SK-N-SH treated with all-trans-retinoic acid at 6 μM for 48 hours (cell line): ENCODE measurements around the gene NR1D2.

Source experiments
- ATAC-seq: fragments of 200-7000 bp; cut with Tn5 transposase; 3 replicates; pipeline ENCODE4 v1.9.1; 2020; ENCODE audit warnings: mild to moderate bottlenecking, moderate library complexity
- ARNTL ChIP-seq: fragments of 450-650 bp; formaldehyde crosslinking; IDR thresholded peaks from 2 replicates; pipeline ENCODE4 v1.5.0; 2020; ENCODE audit warnings: low read depth, mild to moderate bottlenecking, moderate library complexity, borderline replicate concordance
- BACH2 ChIP-seq: fragments of 250-450 bp; sonication (Bioruptor Pico); IDR thresholded peaks from 2 replicates; pipeline ENCODE4 v1.9.0; 2021; ENCODE audit warnings: mild to moderate bottlenecking, borderline replicate concordance
- ESRRG ChIP-seq: fragments of 250-450 bp; sonication (Bioruptor Pico); IDR thresholded peaks from 2 replicates; pipeline ENCODE4 v1.6.1; 2021; ENCODE audit warnings: mild to moderate bottlenecking
- ISL1 ChIP-seq: fragments of 250-450 bp; sonication (Bioruptor Pico); IDR thresholded peaks from 2 replicates; pipeline ENCODE4 v2.1.2; 2022; ENCODE audit warnings: mild to moderate bottlenecking, moderate library complexity
- OSR1 ChIP-seq: fragments of 250-450 bp; sonication (Bioruptor Pico); IDR thresholded peaks from 2 replicates; pipeline ENCODE4 v1.8.0; 2022; ENCODE audit warnings: moderate library complexity, mild to moderate bottlenecking, inconsistent platforms
- RARB ChIP-seq: fragments of 250-450 bp; sonication (Bioruptor Pico); IDR thresholded peaks from 2 replicates; pipeline ENCODE4 v1.8.0; 2021; ENCODE audit warnings: mild to moderate bottlenecking, moderate library complexity
- TCF4 ChIP-seq: fragments of 250-450 bp; sonication (Bioruptor Pico); IDR thresholded peaks from 2 replicates; pipeline ENCODE4 v1.8.0; 2021; ENCODE audit warnings: mild to moderate bottlenecking, moderate library complexity, borderline replicate concordance
- ZFP3 ChIP-seq: fragments of 250-450 bp; sonication (Bioruptor Pico); IDR thresholded peaks from 2 replicates; pipeline ENCODE4 v1.5.0; 2020; ENCODE audit warnings: mild to moderate bottlenecking, moderate library complexity
- ZFP30 ChIP-seq: fragments of 450-650 bp; formaldehyde crosslinking; IDR thresholded peaks from 2 replicates; pipeline ENCODE4 v1.5.0; 2022; ENCODE audit warnings: mild to moderate bottlenecking, moderate library complexity
- ZNF565 ChIP-seq: fragments of 450-650 bp; formaldehyde crosslinking; conservative IDR thresholded peaks from 2 replicates; pipeline ENCODE4 v1.5.0; 2020; ENCODE audit warnings: low read depth, mild to moderate bottlenecking, moderate library complexity
- ZNF70 ChIP-seq: fragments of 450-650 bp; formaldehyde crosslinking; IDR thresholded peaks from 2 replicates; pipeline ENCODE4 v1.5.0; 2020; ENCODE audit warnings: mild to moderate bottlenecking, moderate library complexity
- TF ChIP-seq, protein P1 (sequence below): fragments of 250-450 bp; sonication (Bioruptor Pico); IDR thresholded peaks from 2 replicates; pipeline ENCODE4 v1.5.1; 2020; ENCODE audit warnings: low read depth, mild to moderate bottlenecking, moderate library complexity
- TF ChIP-seq, protein P2 (sequence below): fragments of 250-450 bp; sonication (Bioruptor Pico); IDR thresholded peaks from 2 replicates; pipeline ENCODE4 v1.5.0; 2020; ENCODE audit warnings: mild to moderate bottlenecking, moderate library complexity
- TF ChIP-seq, protein P3 (sequence below): fragments of 250-450 bp; sonication (Bioruptor Pico); IDR thresholded peaks from 2 replicates; pipeline ENCODE4 v1.8.0; 2020; ENCODE audit warnings: mild to moderate bottlenecking, moderate library complexity, borderline replicate concordance
- TF ChIP-seq, protein P4 (sequence below): fragments of 250-450 bp; sonication (Bioruptor Pico); IDR thresholded peaks from 2 replicates; pipeline ENCODE4 v1.5.1; 2021; ENCODE audit warnings: mild to moderate bottlenecking, moderate library complexity

The NR1D2 gene

DNA sequence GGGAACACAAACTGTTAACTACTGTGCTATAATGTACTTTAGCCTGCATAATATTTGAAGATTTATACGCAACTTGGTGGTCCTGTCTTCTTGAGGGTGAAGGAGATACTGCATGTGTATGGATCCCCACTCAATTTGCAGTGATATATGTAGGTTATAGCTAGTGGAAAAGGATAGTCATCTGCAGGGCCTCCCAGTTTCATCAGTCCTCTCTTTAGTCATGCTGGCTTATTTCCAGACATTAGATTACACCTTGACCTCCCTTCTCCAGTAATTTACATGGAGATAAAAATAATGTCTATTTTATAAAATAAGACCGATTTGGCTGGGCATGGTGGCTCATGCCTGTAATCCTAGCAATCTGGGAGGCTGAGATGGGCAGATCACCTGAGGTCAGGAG lies 3.7 kb downstream of the NR1D2 start:
- no peak for TF ChIP-seq TCF4
- TF ChIP-seq, protein P1, sequence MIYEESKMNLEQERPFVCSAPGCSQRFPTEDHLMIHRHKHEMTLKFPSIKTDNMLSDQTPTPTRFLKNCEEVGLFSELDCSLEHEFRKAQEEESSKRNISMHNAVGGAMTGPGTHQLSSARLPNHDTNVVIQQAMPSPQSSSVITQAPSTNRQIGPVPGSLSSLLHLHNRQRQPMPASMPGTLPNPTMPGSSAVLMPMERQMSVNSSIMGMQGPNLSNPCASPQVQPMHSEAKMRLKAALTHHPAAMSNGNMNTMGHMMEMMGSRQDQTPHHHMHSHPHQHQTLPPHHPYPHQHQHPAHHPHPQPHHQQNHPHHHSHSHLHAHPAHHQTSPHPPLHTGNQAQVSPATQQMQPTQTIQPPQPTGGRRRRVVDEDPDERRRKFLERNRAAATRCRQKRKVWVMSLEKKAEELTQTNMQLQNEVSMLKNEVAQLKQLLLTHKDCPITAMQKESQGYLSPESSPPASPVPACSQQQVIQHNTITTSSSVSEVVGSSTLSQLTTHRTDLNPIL: no peak
- TF ChIP-seq RARB (CRISPR knock-in tag): no peak
- TF ChIP-seq ZFP30 (CRISPR knock-in tag): no peak
- TF ChIP-seq ARNTL (CRISPR knock-in tag): no peak
- TF ChIP-seq, protein P2, sequence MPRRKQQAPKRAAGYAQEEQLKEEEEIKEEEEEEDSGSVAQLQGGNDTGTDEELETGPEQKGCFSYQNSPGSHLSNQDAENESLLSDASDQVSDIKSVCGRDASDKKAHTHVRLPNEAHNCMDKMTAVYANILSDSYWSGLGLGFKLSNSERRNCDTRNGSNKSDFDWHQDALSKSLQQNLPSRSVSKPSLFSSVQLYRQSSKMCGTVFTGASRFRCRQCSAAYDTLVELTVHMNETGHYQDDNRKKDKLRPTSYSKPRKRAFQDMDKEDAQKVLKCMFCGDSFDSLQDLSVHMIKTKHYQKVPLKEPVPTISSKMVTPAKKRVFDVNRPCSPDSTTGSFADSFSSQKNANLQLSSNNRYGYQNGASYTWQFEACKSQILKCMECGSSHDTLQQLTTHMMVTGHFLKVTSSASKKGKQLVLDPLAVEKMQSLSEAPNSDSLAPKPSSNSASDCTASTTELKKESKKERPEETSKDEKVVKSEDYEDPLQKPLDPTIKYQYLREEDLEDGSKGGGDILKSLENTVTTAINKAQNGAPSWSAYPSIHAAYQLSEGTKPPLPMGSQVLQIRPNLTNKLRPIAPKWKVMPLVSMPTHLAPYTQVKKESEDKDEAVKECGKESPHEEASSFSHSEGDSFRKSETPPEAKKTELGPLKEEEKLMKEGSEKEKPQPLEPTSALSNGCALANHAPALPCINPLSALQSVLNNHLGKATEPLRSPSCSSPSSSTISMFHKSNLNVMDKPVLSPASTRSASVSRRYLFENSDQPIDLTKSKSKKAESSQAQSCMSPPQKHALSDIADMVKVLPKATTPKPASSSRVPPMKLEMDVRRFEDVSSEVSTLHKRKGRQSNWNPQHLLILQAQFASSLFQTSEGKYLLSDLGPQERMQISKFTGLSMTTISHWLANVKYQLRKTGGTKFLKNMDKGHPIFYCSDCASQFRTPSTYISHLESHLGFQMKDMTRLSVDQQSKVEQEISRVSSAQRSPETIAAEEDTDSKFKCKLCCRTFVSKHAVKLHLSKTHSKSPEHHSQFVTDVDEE (CRISPR knock-in tag): no peak
- no peak for TF ChIP-seq ZNF565

DNA sequence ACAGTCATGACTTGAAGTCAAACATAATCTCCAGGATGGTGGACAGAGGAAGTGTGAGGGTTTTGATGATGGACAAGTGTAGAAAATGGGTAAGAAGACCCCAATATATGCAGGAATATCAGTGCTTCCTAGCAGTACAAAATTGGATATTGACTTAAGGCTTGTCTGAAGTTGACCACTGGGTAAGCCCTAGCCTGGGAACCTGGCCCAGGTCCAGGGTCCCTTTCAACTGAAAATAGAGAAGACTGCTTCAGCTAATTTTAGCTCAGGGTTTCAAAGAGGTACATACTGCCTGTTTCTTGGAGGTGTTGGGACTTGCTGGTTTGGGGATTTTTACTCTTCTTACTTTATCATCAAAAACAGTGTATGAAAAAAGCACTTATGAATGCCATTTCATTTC lies 4.7 kb downstream of the NR1D2 start:
- TF ChIP-seq, protein P3, sequence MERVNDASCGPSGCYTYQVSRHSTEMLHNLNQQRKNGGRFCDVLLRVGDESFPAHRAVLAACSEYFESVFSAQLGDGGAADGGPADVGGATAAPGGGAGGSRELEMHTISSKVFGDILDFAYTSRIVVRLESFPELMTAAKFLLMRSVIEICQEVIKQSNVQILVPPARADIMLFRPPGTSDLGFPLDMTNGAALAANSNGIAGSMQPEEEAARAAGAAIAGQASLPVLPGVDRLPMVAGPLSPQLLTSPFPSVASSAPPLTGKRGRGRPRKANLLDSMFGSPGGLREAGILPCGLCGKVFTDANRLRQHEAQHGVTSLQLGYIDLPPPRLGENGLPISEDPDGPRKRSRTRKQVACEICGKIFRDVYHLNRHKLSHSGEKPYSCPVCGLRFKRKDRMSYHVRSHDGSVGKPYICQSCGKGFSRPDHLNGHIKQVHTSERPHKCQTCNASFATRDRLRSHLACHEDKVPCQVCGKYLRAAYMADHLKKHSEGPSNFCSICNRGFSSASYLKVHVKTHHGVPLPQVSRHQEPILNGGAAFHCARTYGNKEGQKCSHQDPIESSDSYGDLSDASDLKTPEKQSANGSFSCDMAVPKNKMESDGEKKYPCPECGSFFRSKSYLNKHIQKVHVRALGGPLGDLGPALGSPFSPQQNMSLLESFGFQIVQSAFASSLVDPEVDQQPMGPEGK (CRISPR knock-in tag): no peak
- no peak for TF ChIP-seq ZNF565
- TF ChIP-seq BACH2 (CRISPR knock-in tag): no peak
- TF ChIP-seq, protein P4, sequence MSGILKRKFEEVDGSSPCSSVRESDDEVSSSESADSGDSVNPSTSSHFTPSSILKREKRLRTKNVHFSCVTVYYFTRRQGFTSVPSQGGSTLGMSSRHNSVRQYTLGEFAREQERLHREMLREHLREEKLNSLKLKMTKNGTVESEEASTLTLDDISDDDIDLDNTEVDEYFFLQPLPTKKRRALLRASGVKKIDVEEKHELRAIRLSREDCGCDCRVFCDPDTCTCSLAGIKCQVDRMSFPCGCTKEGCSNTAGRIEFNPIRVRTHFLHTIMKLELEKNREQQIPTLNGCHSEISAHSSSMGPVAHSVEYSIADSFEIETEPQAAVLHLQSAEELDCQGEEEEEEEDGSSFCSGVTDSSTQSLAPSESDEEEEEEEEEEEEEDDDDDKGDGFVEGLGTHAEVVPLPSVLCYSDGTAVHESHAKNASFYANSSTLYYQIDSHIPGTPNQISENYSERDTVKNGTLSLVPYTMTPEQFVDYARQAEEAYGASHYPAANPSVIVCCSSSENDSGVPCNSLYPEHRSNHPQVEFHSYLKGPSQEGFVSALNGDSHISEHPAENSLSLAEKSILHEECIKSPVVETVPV: no peak
- no peak for TF ChIP-seq OSR1 (CRISPR knock-in tag)
- no peak for TF ChIP-seq ZNF70 (CRISPR knock-in tag)
- TF ChIP-seq, protein P2 (CRISPR knock-in tag): no peak
- no peak for TF ChIP-seq ISL1 (CRISPR knock-in tag)
- no peak for ATAC-seq

More for the DNA sequence above, 3.7 kb downstream of the NR1D2 start:
- ATAC-seq: no peak

DNA sequence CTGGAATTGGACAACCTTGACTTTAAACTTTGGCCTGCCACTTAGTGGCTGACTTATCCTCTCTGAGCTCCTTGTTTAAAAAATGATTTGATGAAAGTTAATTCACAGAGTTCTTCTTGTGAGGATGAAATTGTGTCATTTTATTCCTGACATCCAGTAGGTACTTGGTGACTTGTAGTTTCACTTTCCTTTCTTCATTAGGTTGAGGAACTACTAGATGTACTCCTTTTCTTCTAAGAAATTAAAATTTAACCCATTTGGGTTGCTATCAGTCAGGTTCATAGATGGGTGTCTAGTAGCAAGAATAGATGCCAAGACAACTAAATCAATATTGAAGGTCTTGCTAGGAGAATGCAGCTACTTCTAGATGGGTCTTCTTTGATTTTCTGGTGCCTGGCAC lies 5.2 kb downstream of the NR1D2 start:
- ATAC-seq: no peak
- TF ChIP-seq, protein P1: no peak

DNA sequence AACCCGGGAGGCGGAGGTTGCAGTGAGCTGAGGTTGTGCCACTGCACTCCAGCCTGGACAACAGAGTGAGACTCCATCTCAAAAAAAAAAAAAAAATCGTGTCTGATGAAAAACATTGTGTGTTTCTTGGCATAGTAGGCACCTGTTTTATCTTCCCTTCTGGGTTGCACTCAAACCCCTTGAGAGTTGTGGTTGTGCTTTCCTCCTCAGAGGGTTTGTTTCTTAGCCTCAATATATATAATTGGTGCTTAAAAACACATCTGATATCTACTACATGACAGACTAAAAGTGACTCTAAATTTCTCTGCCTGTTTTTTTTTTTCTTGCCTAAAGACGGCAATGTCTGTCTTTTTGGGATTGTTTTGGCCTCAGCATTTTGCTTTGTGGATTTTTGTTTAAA lies 7.6 kb downstream of the NR1D2 start:
- no peak for ATAC-seq
- TF ChIP-seq ESRRG (CRISPR knock-in tag) (no peak), ZFP3 (CRISPR knock-in tag) (no peak), ARNTL (CRISPR knock-in tag) (no peak), ZFP30 (CRISPR knock-in tag) (no peak)
- TF ChIP-seq, protein P3 (CRISPR knock-in tag): no peak
- TF ChIP-seq, protein P4: no peak
- TF ChIP-seq, protein P1: no peak
